Tibial nerve (tissue), 4 donors: ENCODE results near the gene PAX8. TPM values are rescaled to one million over a fixed set of nuclear protein-coding genes. Genes with fewer than 3 reads are reported as not detected.

ENCODE experiments used
- DNase-seq, 2 donors: peaks; one replicate each; pipeline ENCODE4 v3.0.0-alpha.2; 2019; ENCODE audit warnings: low spot score in 2 of 2
- H3K27ac ChIP-seq, 4 donors: fragments of 200-600 bp; sonication (generic) in 3 of 4; one replicate each; pipeline ENCODE4 v1.5.1; 2017 to 2019; ENCODE audit warnings: mild to moderate bottlenecking in 1 of 4
- H3K27me3 ChIP-seq, 2 donors: fragments of 200-600 bp; sonication (generic) in 1 of 2; one replicate each; pipeline versions ENCODE4 v1.5.1 to v1.6.0; 2017 to 2019
- H3K36me3 ChIP-seq, 3 donors: fragments of 200-600 bp; sonication (generic); one replicate each; pipeline ENCODE4 v1.5.1; 2018 to 2019
- H3K4me1 ChIP-seq, 4 donors: fragments of 200-600 bp; sonication (generic) in 3 of 4; one replicate each; pipeline ENCODE4 v1.5.1; 2017 to 2019
- H3K4me3 ChIP-seq, 4 donors: fragments of 200-600 bp; sonication (generic) in 3 of 4; one replicate each; pipeline ENCODE4 v1.5.1; 2017 to 2019; ENCODE audit warnings: mild to moderate bottlenecking in 1 of 4, moderate library complexity in 1 of 4
- H3K9me3 ChIP-seq, 4 donors: fragments of 200-600 bp; sonication (generic) in 3 of 4; one replicate each; pipeline ENCODE4 v1.5.1; 2017 to 2019
- CTCF ChIP-seq, 5 experiments: fragments of 200-600 bp in 3 of 5; fragments of 450-650 bp in 2 of 5; sonication (generic) in 3 of 5; IDR thresholded peaks; one replicate each; pipeline ENCODE4 v1.5.1; 2016 to 2019; ENCODE audit warnings: antibody characterized with exemption in 5 of 5, mild to moderate bottlenecking in 3 of 5, moderate library complexity in 2 of 5
- EP300 ChIP-seq, 2 donors: sonication (generic); formaldehyde crosslinking; IDR thresholded peaks; one replicate each; pipeline ENCODE4 v1.6.1; 2017; ENCODE audit warnings: antibody characterized with exemption in 2 of 2, mild to moderate bottlenecking in 1 of 2
- POLR2A ChIP-seq, 2 donors: fragments of 450-650 bp; IDR thresholded peaks; one replicate each; pipeline ENCODE4 v1.6.1; 2017; ENCODE audit warnings: antibody characterized with exemption in 2 of 2, mild to moderate bottlenecking in 2 of 2, moderate library complexity in 2 of 2
- WGBS, 2 donors: methylation state at CpG; one replicate each; pipeline ENCODE4 v1.1.5; 2018; 5-methylcytosine and 5-hydroxymethylcytosine counted together
- total RNA-seq, 4 donors: library from RNA; depleted of rRNA; stranded (reverse); fragments of >200 nt; gene quantifications; one replicate each; pipeline ENCODE4 v1.1.0, GENCODE V29; 2016

PAX8 gene
- total RNA-seq, 4 donors from 2014 or later = 2.2 to 11.4 (median 5.2) TPM

- H3K4me3 ChIP-seq = no peak overlapping the region
- WGBS, 2 donors = 73 to 79% methylated on average over 6 of the region's 6 CpGs
- H3K27ac ChIP-seq = peak overlapping the region in 3 of 4 donors; percentile 63 to 95 (median 86)
- H3K36me3 ChIP-seq = no peaks in the 10 kb centered on the region
- H3K27me3 ChIP-seq = no peaks in the 10 kb centered on the region
- no peaks in the 10 kb centered on the region for H3K9me3 ChIP-seq
- TF ChIP-seq CTCF (IDR thresholded peaks at IDR 0.05) (no peak), EP300 (IDR thresholded peaks at IDR 0.05) (no peak), POLR2A (IDR thresholded peaks at IDR 0.05) (no peak)
- peaks cover 0 to 61% (median 36%) of the 10 kb centered on the region in 4 donors for H3K4me1 ChIP-seq
- no peak for DNase-seq
Measured at GRCh38 chr2:113220970-113221708, 57.6 kb downstream of the PAX8 start.

DNA sequence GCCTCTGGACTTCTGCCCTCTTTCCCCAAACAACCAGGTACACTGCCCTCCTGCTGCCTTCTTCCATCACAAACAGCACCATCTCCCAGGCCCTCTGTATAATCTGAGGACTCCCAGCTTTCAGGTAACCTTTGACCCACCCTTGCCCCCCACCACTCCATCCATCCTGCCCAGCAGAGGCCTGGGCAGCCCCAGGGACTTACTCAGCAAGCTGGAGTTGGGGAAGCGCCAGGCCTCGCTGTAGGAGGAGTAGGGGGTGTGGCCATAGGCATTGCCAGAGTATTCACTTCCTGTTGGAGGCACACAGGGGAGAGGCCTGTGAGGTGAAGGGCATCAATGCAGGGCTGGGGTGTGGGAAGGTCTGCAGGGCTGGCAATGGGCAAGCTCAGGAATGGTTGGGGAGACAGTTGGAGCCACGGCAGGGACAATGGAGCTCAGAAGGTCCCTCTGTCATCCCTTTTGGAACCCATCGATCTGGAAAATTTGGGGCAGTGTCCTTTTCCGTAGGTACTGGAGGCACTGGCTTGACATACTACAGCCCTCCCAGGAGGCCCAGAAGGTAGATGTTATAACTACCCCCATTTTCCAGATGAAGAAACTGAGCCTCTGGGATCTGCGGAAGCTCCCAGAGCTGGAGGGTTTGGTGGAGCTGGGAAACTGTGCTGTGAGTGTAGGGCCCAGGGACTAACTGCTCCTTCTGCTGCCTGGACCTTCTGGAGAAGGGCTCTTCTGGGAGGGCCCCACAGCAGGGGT lies 58.7 kb downstream of the PAX8 start:
- DNase-seq = peak; percentile 43 to 46
- Histone ChIP-seq H3K27me3 (no peaks in the 10 kb centered on the region), H3K4me1 (peaks cover 0 to 56% (median 36%) of the 10 kb centered on the region in 4 donors), H3K9me3 (no peaks in the 10 kb centered on the region), H3K27ac (peak overlapping the region; percentile 68 to 95 (median 78)), H3K4me3 (no peak overlapping the region), H3K36me3 (no peaks in the 10 kb centered on the region)
- WGBS, 2 donors = 60 to 67% methylated on average over 6 of the region's 6 CpGs
- TF ChIP-seq POLR2A (IDR thresholded peaks at IDR 0.05) (peak in 1 of 2 donors; percentile 24), CTCF (IDR thresholded peaks at IDR 0.05) (no peak)

DNA sequence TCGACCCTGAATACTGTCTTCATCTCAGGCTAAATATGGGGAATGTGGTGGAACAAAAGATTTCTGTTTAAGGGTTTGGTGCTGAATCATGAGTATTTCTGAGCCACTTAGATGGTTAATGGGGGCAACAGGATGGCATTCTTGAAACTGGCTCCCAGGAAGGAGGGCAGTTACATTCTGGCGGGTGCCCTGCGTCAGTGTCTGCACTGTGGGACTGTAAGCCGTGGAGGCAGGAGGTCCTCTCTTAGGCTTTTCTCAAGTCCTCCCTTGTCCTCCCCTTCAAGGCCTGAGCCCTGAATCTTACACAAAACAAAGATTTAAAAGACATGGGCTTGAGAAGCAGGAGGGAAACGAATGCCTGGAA lies 59.2 kb downstream of the PAX8 start:
- no peaks in the 10 kb centered on the region for H3K9me3 ChIP-seq
- H3K4me3 ChIP-seq = no peak overlapping the region
- no peak for DNase-seq
- WGBS, 2 donors = 54 to 58% methylated on average over 5 of the region's 5 CpGs
- H3K36me3 ChIP-seq = no peaks in the 10 kb centered on the region
- TF ChIP-seq EP300 (IDR thresholded peaks at IDR 0.05) (no peak), CTCF (IDR thresholded peaks at IDR 0.05) (no peak), POLR2A (IDR thresholded peaks at IDR 0.05) (no peak)
- H3K27me3 ChIP-seq = no peaks in the 10 kb centered on the region
- peaks cover 0 to 56% (median 36%) of the 10 kb centered on the region in 4 donors for H3K4me1 ChIP-seq
- H3K27ac ChIP-seq = peak overlapping the region; percentile 68 to 95 (median 78)

- DNase-seq = no peak
- no peaks in the 10 kb centered on the region for H3K27me3 ChIP-seq
- no peak overlapping the region for H3K4me3 ChIP-seq
- peaks cover 0 to 56% (median 36%) of the 10 kb centered on the region in 4 donors for H3K4me1 ChIP-seq
- H3K9me3 ChIP-seq = no peaks in the 10 kb centered on the region
- H3K27ac ChIP-seq = peak overlapping the region; percentile 68 to 95 (median 78)
- H3K36me3 ChIP-seq = no peaks in the 10 kb centered on the region
- TF ChIP-seq POLR2A (IDR thresholded peaks at IDR 0.05) (no peak), CTCF (IDR thresholded peaks at IDR 0.05) (no peak), EP300 (IDR thresholded peaks at IDR 0.05) (no peak)
- 88% methylated on average over 2 of the region's 2 CpGs for WGBS, 2 donors
Measured at GRCh38 chr2:113219092-113219441, 59.7 kb downstream of the PAX8 start.
